ENCODE data around the gene CCDC148.

DNA sequence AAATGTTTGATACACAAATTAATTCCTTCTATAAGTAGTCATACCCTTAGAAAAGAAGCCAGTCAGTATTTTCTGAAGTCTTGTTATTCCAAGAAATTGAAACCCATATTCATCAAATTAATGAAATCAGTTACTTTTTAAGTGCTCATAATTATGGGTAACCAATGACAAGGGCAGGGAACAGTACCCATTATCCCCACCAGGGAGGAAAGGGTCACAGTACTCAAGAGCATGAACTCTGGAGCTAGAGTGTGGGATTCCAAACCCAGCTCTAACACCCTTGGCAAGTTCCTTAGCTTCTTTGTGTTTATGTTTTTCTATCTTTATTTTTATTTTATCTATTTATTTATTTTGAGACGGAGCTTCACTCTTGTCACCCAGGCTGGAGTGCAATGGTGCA is 68.4 kb downstream of the CCDC148 start:
- TF ChIP-seq, protein P1, sequence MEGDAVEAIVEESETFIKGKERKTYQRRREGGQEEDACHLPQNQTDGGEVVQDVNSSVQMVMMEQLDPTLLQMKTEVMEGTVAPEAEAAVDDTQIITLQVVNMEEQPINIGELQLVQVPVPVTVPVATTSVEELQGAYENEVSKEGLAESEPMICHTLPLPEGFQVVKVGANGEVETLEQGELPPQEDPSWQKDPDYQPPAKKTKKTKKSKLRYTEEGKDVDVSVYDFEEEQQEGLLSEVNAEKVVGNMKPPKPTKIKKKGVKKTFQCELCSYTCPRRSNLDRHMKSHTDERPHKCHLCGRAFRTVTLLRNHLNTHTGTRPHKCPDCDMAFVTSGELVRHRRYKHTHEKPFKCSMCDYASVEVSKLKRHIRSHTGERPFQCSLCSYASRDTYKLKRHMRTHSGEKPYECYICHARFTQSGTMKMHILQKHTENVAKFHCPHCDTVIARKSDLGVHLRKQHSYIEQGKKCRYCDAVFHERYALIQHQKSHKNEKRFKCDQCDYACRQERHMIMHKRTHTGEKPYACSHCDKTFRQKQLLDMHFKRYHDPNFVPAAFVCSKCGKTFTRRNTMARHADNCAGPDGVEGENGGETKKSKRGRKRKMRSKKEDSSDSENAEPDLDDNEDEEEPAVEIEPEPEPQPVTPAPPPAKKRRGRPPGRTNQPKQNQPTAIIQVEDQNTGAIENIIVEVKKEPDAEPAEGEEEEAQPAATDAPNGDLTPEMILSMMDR (IDR thresholded peaks at IDR 0.05): no peak
- TF ChIP-seq POLR2A (IDR thresholded peaks at IDR 0.05): no peak

Measured in testis (tissue), 2 donors.